Thyroid gland (tissue), 4 donors: ENCODE data around the gene CDADC1. TPM values are rescaled to one million over a fixed set of nuclear protein-coding genes. Genes with fewer than 3 reads are reported as not detected.
A peak's percentile ranks its signal among the peaks of the same experiment; 100 is the strongest.

Source experiments
- DNase-seq, 2 donors: peaks; one replicate each; pipeline ENCODE4 v3.0.0-alpha.2; 2019
- H3K27ac ChIP-seq, 3 donors: fragments of 200-600 bp; sonication (generic); 1 replicate in 2 of 3; 2 replicates in 1 of 3; pipeline ENCODE4 v1.5.1; 2016 to 2019; ENCODE audit warnings: mild to moderate bottlenecking in 1 of 3, moderate library complexity in 1 of 3
- H3K27me3 ChIP-seq: fragments of 200-600 bp; sonication (generic); one replicate; pipeline ENCODE4 v1.5.1; 2019
- H3K36me3 ChIP-seq, 2 donors: fragments of 200-600 bp; sonication (generic); one replicate each; pipeline ENCODE4 v1.5.1; 2016 to 2019
- H3K4me1 ChIP-seq, 2 donors: fragments of 200-600 bp; sonication (generic); one replicate each; pipeline ENCODE4 v1.5.1; 2017 to 2019
- H3K4me3 ChIP-seq, 3 donors: fragments of 200-600 bp; sonication (generic); replicated peaks in 1 of 3; 1 replicate in 2 of 3; 2 replicates in 1 of 3; pipeline ENCODE4 v1.5.1; 2016; ENCODE audit warnings: mild to moderate bottlenecking in 1 of 3
- H3K9me3 ChIP-seq: fragments of 200-600 bp; sonication (generic); one replicate; pipeline ENCODE4 v1.5.1; 2017
- POLR2A ChIP-seq, 2 donors: fragments of 450-650 bp; IDR thresholded peaks; one replicate each; pipeline ENCODE4 v1.6.1; 2017; ENCODE audit warnings: antibody characterized with exemption in 2 of 2, mild to moderate bottlenecking in 2 of 2, moderate library complexity in 1 of 2
- WGBS, 2 donors: methylation state at CpG; one replicate each; pipeline ENCODE4 v1.1.5; 2017; 5-methylcytosine and 5-hydroxymethylcytosine counted together
- intact Hi-C: fragments of 100-400 bp; cut with DNase I; formaldehyde crosslinking; loops from one replicate; pipeline ENCODE4 v1.15.1; 2023
- total RNA-seq, 4 donors: library from RNA; depleted of rRNA; stranded (reverse); fragments of >200 nt; gene quantifications; one replicate each; pipeline ENCODE4 v1.2.3, GENCODE V29; 2016
- TF ChIP-seq, protein P1 (sequence below), 6 experiments: fragments of 200-600 bp in 3 of 6; fragments of 450-650 bp in 3 of 6; sonication (generic) in 3 of 6; IDR thresholded peaks; one replicate each; pipeline ENCODE4 v1.5.1; 2016 to 2019; ENCODE audit warnings: antibody characterized with exemption in 6 of 6, mild to moderate bottlenecking in 2 of 6, inconsistent platforms in 1 of 6, moderate library complexity in 1 of 6

Gene CDADC1
- total RNA-seq, 4 donors from 2014 or later = 14.0 to 75.9 (median 18.7) TPM

DNA sequence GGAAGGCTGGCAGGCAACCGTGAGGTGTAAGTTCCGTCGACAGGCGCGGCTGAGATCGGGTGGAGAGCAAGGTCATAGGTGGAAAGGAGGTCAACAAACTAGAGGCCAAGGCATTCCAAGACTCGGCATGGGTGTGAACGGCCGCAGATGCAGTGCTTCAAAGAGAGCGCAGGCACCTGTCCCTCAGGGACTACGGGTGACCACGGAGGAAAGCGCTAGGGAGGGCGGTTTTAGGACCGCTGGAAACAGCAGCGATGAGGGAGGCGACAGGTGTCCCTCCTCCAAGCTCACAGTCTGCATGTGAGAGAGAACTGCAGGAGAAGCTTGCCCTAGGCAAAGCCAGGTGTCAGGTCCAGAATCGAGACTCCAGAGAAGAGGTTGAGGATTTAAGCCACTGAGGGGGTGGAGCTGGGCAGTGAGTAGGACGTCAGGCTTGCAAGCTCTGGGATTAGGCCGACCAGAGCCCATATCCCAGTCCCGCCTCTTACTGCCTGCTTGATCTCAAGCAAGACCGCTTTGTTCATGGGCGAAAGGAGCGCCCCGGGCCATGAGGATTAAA, 29.2 kb upstream of the CDADC1 start:
- Histone ChIP-seq H3K27me3 (no peaks in the 10 kb centered on the region), H3K27ac (no peak overlapping the region), H3K4me3 (no peak overlapping the region), H3K36me3 (no peaks in the 10 kb centered on the region), H3K9me3 (no peaks in the 10 kb centered on the region), H3K4me1 (peaks cover 0 to 15% of the 10 kb centered on the region in 2 donors)
- no peak for DNase-seq
- 31 to 32% methylated on average over 25 of the region's 25 CpGs for WGBS, 2 donors
- intact Hi-C loops = no loop called here
- TF ChIP-seq, protein P1, sequence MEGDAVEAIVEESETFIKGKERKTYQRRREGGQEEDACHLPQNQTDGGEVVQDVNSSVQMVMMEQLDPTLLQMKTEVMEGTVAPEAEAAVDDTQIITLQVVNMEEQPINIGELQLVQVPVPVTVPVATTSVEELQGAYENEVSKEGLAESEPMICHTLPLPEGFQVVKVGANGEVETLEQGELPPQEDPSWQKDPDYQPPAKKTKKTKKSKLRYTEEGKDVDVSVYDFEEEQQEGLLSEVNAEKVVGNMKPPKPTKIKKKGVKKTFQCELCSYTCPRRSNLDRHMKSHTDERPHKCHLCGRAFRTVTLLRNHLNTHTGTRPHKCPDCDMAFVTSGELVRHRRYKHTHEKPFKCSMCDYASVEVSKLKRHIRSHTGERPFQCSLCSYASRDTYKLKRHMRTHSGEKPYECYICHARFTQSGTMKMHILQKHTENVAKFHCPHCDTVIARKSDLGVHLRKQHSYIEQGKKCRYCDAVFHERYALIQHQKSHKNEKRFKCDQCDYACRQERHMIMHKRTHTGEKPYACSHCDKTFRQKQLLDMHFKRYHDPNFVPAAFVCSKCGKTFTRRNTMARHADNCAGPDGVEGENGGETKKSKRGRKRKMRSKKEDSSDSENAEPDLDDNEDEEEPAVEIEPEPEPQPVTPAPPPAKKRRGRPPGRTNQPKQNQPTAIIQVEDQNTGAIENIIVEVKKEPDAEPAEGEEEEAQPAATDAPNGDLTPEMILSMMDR (IDR thresholded peaks at IDR 0.05) = no peak
- no peak for TF ChIP-seq POLR2A (IDR thresholded peaks at IDR 0.05)

DNA sequence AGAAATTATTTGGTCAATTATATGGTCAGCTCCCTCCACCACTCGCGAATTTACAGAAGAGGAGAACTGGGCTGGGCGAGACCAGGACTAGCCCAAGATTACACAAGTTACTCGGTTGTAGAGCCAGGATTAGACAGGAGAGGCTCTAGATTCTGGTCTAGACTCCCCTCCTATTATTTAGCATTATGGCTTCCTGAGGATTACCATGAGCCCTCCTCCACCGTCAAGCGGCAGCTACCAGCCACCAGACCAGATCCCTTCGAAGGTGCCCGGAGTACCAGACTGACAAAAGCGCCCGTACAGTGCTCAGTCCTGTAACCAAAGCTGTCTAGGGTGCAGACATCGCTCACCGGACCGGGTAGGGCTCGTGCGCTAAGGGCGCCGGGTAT, 28.1 kb upstream of the CDADC1 start:
- Histone ChIP-seq H3K4me3 (peak overlapping the region in 1 of 3 donors; percentile 28), H3K4me1 (peaks cover 0 to 15% of the 10 kb centered on the region in 2 donors), H3K27ac (no peak overlapping the region), H3K9me3 (no peaks in the 10 kb centered on the region), H3K27me3 (no peaks in the 10 kb centered on the region), H3K36me3 (no peaks in the 10 kb centered on the region)
- DNase-seq = no peak
- TF ChIP-seq POLR2A (IDR thresholded peaks at IDR 0.05) = no peak
- TF ChIP-seq, protein P1 (IDR thresholded peaks at IDR 0.05) = no peak
- intact Hi-C loops = no loop called here
- WGBS, 2 donors = 23 to 26% methylated on average over 9 to 11 of the region's 17 CpGs

DNA sequence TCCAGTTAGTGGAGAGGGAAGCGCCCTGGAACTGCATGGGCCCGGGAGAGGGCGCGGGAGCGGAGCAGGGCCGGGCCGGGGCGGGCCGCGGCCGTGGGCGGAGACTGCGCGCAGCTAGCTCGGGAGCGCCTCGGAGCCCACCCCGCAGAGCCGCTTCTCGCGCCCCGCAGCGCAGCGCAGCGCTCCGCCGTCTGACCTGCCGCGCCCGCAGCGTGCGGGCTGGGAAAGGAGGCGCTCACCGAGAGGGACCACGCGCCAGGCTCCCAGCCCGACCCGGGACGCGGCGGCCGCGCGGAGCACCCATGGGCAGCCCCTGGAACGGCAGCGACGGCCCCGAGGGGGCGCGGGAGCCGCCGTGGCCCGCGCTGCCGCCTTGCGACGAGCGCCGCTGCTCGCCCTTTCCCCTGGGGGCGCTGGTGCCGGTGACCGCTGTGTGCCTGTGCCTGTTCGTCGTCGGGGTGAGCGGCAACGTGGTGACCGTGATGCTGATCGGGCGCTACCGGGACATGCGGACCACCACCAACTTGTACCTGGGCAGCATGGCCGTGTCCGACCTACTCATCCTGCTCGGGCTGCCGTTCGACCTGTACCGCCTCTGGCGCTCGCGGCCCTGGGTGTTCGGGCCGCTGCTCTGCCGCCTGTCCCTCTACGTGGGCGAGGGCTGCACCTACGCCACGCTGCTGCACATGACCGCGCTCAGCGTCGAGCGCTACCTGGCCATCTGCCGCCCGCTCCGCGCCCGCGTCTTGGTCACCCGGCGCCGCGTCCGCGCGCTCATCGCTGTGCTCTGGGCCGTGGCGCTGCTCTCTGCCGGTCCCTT, 27.5 kb upstream of the CDADC1 start, which contains the start of gene MLNR:
Gene MLNR, plus strand, starts transcription at position 303 of the 820 bp plus-strand sequence. Its CDS starts 0 bp downstream, at position 303.
- no peaks in the 10 kb centered on the region for H3K27me3 ChIP-seq
- peak in 1 of 2 donors; percentile 36 for TF ChIP-seq POLR2A (IDR thresholded peaks at IDR 0.05)
- TF ChIP-seq, protein P1 (IDR thresholded peaks at IDR 0.05) = peak in 2 of 6 experiments; percentile 10 to 29
- WGBS, 2 donors = 0 to 5% methylated on average over 1 to 18 of the region's 111 CpGs
- no peaks in the 10 kb centered on the region for H3K36me3 ChIP-seq
- no peaks in the 10 kb centered on the region for H3K9me3 ChIP-seq
- intact Hi-C loops = no loop called here
- no peak within 1 kb of the TSS for H3K27ac ChIP-seq
- H3K4me3 ChIP-seq = peak within 1 kb of the TSS in 1 of 3 donors; percentile 28
- H3K4me1 ChIP-seq = peaks cover 2 to 19% of the 10 kb centered on the region in 2 donors
- peak; percentile 45 to 53 for DNase-seq

DNA sequence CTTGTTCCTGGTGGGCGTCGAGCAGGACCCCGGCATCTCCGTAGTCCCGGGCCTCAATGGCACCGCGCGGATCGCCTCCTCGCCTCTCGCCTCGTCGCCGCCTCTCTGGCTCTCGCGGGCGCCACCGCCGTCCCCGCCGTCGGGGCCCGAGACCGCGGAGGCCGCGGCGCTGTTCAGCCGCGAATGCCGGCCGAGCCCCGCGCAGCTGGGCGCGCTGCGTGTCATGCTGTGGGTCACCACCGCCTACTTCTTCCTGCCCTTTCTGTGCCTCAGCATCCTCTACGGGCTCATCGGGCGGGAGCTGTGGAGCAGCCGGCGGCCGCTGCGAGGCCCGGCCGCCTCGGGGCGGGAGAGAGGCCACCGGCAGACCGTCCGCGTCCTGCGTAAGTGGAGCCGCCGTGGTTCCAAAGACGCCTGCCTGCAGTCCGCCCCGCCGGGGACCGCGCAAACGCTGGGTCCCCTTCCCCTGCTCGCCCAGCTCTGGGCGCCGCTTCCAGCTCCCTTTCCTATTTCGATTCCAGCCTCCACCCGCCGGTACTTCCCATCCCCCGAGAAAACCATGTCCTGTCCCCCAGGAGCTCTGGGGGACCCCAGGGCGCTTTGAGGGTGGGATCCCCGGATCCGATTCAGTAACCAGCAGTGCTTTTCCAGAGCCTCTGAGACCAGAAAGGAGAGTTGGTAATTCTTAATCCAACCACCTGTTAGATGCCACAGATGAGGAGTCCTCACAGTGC, 26.7 kb upstream of the CDADC1 start:
- Histone ChIP-seq H3K9me3 (no peaks in the 10 kb centered on the region), H3K36me3 (no peaks in the 10 kb centered on the region), H3K27me3 (no peaks in the 10 kb centered on the region), H3K4me1 (peaks cover 4 to 21% of the 10 kb centered on the region in 2 donors), H3K27ac (no peak overlapping the region), H3K4me3 (peak overlapping the region in 1 of 3 donors; percentile 28)
- TF ChIP-seq, protein P1 (IDR thresholded peaks at IDR 0.05) = no peak
- TF ChIP-seq POLR2A (IDR thresholded peaks at IDR 0.05) = no peak
- intact Hi-C loops = no loop called here
- WGBS, 2 donors = 12 to 15% methylated on average over 16 to 28 of the region's 73 CpGs
- no peak for DNase-seq
